ENCODE measurements around the gene SLC6A16. TPM values are rescaled to one million over a fixed set of nuclear protein-coding genes. Genes with fewer than 3 reads are reported as not detected.
"Not testable (repeated sequence)": the region's sequence is repeated elsewhere in the genome, so short reads cannot be mapped to it uniquely, and the experiment has no call there.

SLC6A16 gene
- total RNA-seq: 3.5 to 5.2 TPM (median 3.5 TPM) in 3 replicates
- long read RNA-seq: 0 reads

- no peaks in the 10 kb centered on the region for H3K27me3 Mint-ChIP-seq (ENCODE audit: low read depth)
- H3K4me1 Mint-ChIP-seq (ENCODE audit: low read depth): no peaks in the 10 kb centered on the region
- DNase-seq (ENCODE audit: low spot score): peak; percentile 67
- H3K27ac Mint-ChIP-seq (ENCODE audit: unreplicated experiment): no peak within 1 kb of the TSS
- no peak within 1 kb of the TSS for H3K4me3 Mint-ChIP-seq (ENCODE audit: unreplicated experiment)
- peaks cover 16% of the 10 kb centered on the region for H3K9me3 Mint-ChIP-seq (ENCODE audit: low read depth)
- H3K36me3 Mint-ChIP-seq (ENCODE audit: low read depth): peaks cover 26% of the 10 kb centered on the region
- TF ChIP-seq, protein P1, sequence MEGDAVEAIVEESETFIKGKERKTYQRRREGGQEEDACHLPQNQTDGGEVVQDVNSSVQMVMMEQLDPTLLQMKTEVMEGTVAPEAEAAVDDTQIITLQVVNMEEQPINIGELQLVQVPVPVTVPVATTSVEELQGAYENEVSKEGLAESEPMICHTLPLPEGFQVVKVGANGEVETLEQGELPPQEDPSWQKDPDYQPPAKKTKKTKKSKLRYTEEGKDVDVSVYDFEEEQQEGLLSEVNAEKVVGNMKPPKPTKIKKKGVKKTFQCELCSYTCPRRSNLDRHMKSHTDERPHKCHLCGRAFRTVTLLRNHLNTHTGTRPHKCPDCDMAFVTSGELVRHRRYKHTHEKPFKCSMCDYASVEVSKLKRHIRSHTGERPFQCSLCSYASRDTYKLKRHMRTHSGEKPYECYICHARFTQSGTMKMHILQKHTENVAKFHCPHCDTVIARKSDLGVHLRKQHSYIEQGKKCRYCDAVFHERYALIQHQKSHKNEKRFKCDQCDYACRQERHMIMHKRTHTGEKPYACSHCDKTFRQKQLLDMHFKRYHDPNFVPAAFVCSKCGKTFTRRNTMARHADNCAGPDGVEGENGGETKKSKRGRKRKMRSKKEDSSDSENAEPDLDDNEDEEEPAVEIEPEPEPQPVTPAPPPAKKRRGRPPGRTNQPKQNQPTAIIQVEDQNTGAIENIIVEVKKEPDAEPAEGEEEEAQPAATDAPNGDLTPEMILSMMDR (IDR thresholded peaks at IDR 0.05): no peak
Observed at GRCh38 chr19:49324801-49325576, at the start of gene SLC6A16. Gene SLC6A16 (minus strand): TSS chr19:49325191. CDS start chr19:49311347, 13,844 bp downstream.

- H3K4me1 Mint-ChIP-seq (ENCODE audit: low read depth); H3K4me3 Mint-ChIP-seq (ENCODE audit: unreplicated experiment); H3K27me3 Mint-ChIP-seq (ENCODE audit: low read depth); DNase-seq (ENCODE audit: low spot score); H3K27ac Mint-ChIP-seq (ENCODE audit: unreplicated experiment); H3K36me3 Mint-ChIP-seq (ENCODE audit: low read depth): not testable (repeated sequence)
- H3K9me3 Mint-ChIP-seq (ENCODE audit: low read depth): peaks cover 15% of the 10 kb centered on the region
Observed at GRCh38 chr19:49373174-49373573, 48.2 kb upstream of the SLC6A16 start.

GRCh38 chr19:49371184-49371583 lies 46.2 kb upstream of the SLC6A16 start:
- Mint-ChIP-seq H3K4me3 (ENCODE audit: unreplicated experiment) (no peak overlapping the region), H3K36me3 (ENCODE audit: low read depth) (peaks cover 7% of the 10 kb centered on the region), H3K4me1 (ENCODE audit: low read depth) (no peaks in the 10 kb centered on the region), H3K27ac (ENCODE audit: unreplicated experiment) (no peak overlapping the region), H3K9me3 (ENCODE audit: low read depth) (peaks cover 15% of the 10 kb centered on the region), H3K27me3 (ENCODE audit: low read depth) (peaks cover 1% of the 10 kb centered on the region)
- DNase-seq (ENCODE audit: low spot score): no peak
- TF ChIP-seq, protein P1 (IDR thresholded peaks at IDR 0.05): no peak

- TF ChIP-seq, protein P1 (IDR thresholded peaks at IDR 0.05): no peak
- Mint-ChIP-seq H3K27ac (ENCODE audit: unreplicated experiment) (no peak overlapping the region), H3K27me3 (ENCODE audit: low read depth) (no peaks in the 10 kb centered on the region), H3K36me3 (ENCODE audit: low read depth) (peaks cover 7% of the 10 kb centered on the region), H3K4me1 (ENCODE audit: low read depth) (no peaks in the 10 kb centered on the region), H3K9me3 (ENCODE audit: low read depth) (peaks cover 15% of the 10 kb centered on the region), H3K4me3 (ENCODE audit: unreplicated experiment) (no peak overlapping the region)
- DNase-seq (ENCODE audit: low spot score): no peak
Observed at GRCh38 chr19:49368711-49369358, 43.8 kb upstream of the SLC6A16 start.

- DNase-seq (ENCODE audit: low spot score): no peak
- Mint-ChIP-seq H3K27ac (ENCODE audit: unreplicated experiment) (no peak overlapping the region), H3K4me1 (ENCODE audit: low read depth) (peaks cover 1% of the 10 kb centered on the region), H3K36me3 (ENCODE audit: low read depth) (peaks cover 7% of the 10 kb centered on the region), H3K4me3 (ENCODE audit: unreplicated experiment) (no peak overlapping the region), H3K27me3 (ENCODE audit: low read depth) (no peaks in the 10 kb centered on the region), H3K9me3 (ENCODE audit: low read depth) (peaks cover 15% of the 10 kb centered on the region)
- TF ChIP-seq, protein P1 (IDR thresholded peaks at IDR 0.05): no peak
Observed at GRCh38 chr19:49366110-49366509, 41.1 kb upstream of the SLC6A16 start.
